GM18907 (cell line): Measurements from ENCODE around the gene KIF7.

ENCODE experiments used
- ATAC-seq: cut with Tn5 transposase; IDR thresholded peaks from one replicate; pipeline ENCODE4 v1.9.1; 2021; ENCODE audit warnings: mild to moderate bottlenecking, moderate library complexity; ENCODE audit not compliant: unreplicated experiment

KIF7 gene

DNA sequence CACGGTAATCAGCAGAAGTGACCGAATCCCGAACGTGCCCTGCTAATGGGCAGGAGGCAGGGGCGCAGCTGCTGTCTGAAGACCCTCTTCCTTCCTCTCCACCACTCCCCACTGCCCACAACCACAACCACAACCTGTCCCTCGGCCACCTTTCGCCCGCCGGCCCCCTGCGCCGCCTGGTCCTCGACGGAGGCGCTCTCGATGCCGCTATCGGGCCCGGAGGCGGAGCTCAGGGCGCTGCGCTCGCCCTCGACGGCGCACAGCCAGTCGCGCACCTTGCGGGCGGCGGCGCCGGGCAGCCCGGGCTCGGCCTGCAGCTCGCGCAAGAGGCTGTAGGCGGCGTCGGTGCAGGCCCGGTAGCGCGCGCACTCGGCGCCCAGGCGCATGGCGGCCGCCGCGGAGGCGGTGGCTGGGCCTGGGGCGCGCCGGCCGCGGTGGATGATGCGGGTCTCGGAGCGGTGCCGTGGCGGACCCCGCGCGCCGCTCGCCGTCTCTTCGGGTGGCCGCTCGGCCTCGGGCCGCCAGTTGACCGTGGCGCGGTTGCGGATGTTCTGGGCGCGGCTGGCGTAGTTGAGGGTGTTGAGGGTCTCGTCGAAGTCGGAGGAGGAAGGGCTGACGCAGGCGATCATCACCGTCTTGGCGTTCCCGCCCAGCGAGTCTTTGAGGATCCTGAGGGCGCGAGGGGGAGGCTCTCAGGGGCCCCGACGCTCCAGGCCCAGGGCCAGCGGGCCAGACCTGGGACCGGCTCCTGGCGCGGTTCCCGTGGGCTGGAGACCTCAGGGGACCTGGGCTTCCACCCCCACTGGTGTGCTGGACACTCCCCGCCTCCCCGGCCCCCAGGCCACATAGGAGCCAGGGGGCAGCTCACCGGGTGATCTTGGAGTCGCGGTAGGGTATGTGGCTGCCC is 6.9 kb downstream of the KIF7 start:
- no peak for ATAC-seq

DNA sequence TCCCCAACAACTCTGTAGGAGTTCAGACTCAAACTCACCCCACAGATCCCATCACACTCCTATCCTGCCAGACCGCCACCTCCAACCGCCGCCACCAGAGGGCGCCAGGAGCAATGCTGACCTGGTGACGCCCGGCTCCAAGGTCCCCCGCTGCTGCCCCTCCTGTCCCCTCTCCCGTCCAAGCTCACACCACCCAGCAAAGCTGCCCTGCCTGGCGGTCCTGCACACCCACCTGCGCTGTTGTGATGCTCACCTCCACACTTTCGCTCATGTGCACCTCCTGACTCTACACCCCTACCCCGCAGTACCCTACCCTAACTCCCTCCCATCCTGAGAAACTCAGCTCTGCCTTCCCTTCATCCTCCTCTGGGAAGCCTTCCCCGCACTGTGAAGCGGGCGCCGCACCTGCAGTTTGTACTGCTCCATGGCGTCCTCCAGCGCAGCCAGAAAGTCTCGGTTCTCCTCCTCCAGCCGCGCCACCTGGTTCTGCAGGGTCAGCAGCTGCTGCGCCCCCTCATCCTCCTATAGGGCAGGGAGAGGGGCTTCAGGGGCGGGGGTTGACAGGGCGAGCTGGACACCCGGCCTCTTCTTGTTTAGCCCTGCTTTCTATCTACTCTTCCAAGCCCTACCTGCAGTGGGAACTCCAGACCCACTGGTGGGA is 7.9 kb downstream of the KIF7 start:
- ATAC-seq: no peak

DNA sequence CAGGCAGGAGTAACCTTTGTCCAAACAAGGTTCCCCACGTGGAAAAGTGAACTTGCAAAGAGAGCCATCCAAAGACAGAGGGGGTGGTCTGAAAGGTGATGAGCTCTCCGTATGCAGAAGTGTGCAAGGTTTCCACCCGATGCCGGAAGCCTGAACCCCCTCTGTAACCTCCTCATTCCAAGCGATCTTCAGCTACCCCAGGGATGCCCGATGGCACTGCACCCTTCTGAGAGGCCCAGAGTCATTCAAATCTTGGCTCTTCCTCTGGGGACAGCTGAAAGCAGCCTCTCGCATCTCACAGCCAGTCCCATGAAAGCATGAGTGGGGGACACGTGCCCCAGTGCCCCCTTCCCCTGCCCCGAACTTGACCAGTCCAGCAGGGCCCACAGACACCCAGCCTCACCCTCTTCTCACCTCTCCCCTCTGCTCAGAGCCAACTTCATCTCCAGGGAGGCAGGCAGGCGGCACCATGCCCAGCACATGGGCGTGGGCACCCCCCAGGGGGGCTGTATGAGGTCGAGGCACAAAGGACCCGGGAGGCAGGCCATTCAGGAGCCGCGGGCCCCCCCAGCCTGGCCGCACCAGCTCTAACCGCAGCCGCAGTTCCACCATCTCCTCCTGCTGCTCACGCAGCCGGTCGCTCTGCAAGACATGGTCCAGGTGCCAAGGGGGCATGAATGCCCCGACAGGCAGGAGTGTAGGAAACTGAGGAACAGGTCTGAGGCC is 8.7 kb downstream of the KIF7 start:
- no peak for ATAC-seq

DNA sequence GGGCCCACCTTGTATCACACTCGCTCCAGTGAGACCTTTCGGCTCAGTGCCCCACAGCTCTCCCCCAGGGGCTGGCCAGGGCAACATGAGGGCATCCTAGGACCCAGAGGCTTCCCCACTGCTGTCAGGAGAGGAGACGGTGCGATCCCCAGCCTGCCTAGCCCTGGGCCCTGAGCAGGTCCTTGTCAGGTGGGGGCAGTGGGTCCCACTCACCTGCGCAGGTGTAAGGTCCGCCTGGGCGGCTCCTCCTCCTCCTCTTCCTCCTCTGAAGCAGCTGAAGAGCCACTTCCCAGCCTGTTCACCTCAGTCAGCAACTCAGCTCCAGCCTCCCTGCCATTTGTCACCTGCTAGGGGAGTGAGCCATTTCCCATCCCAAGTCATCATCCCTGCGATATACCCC is 9.6 kb downstream of the KIF7 start:
- ATAC-seq: no peak

DNA sequence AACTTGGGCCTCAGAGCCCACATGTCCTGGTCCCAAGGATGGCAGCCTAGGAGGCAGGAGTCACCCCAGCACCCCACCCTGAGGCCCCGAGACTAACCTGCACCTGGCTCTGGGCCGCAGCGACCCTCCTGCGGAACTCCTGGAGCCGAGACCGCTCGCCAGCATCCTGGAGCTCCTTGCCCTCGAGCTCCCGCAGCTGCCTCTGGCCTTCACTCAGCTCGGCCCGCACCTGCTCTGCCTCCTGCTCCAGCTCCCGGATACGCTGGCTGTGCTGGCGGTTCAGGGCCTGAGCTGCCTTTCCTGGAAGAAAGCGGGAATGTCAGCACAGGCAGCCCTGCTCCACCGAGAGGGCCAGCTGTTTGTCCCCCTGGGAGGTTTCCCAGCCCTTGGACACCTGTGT is 13.2 kb downstream of the KIF7 start:
- ATAC-seq: no peak

DNA sequence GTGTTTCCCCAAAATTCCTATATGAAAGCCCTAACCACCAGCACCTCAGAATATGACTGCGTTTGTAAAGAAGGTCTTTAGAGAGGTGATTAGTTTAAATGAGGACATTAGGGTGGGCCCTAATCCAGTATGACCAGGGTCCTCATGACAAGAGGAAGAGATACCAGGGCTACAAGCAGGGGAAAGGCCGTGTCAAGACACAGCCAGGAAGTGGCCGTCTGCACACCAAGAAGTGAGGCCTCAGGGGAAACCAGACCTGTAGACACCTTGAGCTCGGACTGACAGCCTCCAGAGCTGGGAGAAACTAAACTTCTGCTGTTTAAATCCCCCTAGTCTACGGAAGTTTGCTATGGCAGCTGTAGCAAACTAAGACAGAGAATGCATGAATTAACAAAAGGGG is 14.2 kb downstream of the KIF7 start:
- no peak for ATAC-seq

DNA sequence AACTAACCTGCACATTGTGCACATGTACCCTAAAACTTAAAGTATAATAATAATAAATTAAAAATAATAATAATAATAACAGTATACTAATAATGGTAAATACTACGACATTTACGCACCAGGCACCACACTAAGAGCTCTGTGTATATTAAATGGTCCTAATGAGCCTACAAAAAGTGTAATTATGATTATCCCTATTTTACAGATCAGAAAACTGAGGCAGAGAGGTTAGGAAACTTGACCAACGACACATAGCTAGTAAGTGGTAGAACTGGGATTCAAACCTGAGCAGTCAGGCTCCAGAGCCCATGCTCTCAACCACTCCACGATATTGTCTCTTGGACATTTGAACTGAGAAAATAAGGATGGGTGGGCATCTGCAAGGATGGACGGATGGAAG is 15.0 kb downstream of the KIF7 start:
- ATAC-seq: no peak

DNA sequence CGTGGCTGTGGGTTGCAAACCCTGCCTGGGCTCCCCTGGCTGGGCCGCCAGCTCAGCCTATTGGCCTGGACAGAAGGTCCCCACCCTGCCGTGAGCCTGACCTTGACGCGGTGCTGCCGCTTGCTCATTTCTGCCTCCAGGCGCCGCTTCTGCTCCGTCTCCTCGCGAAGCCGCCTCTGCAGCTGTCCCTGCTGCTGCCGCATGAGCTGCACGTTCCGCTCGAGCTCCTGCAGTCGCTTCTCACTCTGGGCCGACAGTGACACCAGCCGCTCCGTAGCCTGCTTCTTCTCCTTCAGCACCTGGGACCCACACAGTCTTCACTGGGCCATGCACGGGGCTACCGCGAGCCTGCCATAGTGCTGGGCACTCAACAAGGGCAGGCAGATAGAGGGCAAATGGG is 21.7 kb downstream of the KIF7 start:
- no peak for ATAC-seq

DNA sequence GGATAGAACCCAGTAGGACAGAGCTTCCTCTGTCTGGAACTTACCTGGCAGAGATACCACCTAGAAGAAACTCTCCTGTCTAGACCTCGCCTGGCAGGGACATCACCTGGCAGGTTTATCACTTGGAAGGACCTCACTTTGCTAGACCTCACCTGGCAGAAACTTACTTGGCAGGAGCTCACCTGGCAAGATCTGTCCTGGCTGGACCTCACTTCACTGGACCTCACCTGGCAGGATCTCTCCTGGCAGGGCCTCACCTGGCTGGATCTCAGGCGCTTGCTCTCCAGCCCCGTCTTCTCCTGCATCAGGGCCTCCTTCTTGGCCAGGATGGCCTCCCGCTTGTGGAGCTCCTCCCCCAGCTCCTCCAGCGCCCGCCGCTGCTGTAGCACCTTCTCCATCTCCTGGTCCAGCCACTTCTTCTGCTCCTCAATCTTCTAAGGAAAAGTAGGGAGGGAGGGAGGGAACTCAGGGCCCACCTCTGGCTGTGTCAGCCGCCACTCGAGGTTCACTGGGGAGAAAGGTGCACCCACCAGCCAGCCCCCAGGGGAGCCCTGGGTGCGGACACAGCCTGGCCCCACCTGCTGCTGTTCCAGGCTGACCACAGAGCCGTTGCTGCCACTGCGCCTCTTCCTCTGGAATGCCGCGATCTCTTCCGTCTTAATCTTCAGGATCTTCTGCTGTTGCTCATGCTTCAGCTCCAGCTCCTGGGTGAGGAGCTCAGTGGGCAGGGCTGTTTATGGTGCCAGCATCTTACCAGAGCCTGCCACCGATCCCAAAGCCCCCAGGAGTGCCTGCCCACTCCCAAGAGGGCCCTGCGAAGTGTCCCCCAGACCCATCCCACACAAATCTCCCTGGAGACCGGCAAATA is 22.5 kb downstream of the KIF7 start:
- no peak for ATAC-seq

DNA sequence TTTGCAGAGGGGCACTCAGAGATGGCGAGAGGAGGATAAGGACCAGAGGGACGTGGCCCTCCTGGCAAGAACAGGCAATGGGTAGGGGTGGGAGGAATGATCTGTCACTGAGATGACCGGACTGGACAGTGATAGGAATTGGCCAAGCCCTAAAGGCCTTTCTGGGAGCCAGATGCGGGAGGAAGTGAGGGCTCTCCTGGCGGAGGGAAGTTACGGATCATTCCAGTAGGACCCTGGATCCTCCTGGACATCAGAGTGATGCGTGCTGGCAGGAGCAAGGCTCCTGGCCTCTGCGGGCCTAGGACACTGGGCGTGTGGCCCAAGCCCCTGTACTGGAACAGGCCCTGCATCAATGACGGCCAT is 23.4 kb downstream of the KIF7 start:
- ATAC-seq: no peak

DNA sequence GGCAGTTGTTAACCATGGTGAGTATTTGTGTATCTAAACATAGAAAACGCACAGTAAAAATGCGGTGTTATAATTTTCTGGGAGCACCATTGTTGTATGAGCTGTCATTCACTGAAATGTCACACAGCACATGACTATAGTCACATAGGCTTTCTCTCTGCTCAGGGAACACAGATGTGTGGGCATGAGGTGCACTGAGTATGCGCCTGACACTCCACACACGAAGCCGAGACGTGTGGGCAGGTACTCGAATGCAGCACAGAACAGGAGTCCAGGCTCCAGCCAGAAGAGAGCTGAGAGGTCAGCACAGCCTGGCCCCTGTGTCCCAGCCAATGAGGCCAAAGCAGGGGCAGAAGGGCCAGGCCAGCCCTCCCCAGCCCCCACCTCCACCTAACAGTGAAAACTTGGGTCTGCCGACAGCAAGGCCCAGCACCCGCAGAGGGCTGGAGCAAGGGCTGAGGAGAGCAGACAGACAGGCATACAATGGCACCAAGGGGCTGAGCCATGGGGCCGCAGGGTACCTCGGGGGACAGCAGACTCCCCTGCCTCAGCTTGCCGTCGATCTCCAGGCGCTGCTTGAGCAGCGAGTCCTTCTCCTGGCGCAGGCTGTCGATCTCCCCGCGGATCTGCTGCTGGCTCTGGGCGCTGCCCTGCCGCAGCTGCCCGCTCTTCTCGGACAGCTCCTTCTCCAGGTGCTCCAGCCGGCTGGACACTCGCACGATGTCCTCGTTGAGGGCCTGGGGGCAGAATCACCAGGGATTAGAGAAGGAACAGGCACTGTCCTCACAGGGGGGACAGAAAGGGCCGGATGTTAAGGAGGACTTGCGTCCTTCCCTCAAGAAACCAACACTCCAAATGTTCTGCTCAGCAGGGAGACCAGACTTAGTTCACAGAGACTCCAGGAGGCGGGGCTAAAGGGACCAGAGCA is 24.0 kb downstream of the KIF7 start:
- ATAC-seq: no peak

DNA sequence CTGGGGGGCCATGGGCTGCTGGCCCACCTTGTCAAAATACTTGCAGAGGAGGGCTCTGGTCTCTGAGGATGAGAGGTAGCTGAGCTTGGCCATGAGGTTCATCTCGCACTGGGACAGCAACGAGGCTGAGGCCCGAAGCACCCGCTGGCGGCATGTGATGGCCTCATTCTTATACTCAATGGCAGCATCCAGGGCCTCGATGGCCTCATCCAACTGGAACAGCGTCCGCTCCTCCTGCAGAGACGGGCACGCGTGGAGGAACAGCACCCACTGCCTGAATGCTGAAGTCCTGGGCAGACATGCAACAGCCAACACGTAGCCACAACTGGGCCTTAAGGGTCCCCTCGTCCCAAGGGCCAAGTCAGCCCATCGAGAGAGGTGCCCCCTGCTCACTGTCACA is 25.0 kb downstream of the KIF7 start:
- no peak for ATAC-seq

DNA sequence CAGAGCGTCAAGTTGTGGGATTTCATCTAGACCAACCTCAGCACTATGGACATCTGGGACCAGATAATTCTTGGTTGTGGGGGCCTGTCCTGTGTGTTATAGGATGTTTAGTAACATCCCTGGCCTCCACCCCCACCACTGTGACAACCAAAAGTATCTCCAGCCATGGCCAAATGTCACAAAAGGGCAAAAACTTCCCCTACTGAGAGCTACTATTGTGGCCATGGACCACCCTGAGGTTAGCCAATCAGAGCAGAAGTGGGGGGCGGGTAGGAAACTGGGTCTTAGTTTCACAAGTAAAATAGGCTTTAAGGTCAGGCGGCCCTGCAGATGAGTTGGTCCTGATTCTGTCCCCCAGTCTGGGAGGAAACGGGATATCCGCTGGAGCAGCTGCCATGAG is 25.4 kb downstream of the KIF7 start:
- ATAC-seq: no peak

DNA sequence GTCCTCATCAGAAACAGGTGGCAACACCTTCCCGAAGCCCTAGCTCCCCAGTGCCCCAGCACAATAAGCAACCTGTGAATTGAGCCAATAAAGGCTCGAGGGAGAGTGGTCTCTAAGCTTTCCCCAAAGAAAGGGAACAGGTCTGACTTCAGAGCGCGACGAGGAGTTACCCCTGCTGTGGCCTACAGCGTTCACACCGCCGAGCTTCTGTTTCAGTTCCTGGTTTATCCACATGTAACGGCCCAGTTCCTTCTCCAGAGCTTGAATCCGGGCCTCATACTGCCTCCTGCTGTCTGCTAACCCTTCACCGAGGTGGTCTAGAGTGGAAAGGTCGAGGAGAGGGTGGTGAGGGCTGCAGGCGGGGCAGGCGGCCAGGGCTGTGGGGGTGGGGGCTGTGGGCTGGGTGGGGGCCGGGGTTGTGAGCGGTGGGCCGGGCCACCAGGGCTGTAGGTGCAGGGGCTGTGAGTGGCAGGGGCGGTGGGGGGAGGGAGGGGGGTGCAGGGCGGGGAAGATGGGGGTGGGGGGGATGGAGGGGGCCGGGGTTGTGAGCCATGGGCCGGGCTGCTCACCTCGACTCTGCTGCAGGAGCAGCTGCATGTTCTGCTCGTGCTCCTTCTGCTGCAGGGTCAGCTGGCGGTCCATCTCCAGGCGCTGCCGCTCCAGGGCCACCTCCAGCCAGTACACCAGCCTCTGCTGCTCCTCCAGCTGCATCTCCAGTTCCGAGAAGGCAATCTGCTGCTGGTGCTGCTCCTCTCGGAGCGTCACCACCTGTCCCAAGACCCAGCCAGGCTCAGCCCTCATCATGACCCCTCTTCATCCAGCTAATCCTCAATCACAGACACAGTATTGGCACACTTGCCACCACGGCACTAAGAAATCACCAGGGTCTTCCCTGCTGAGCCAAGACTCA is 26.2 kb downstream of the KIF7 start:
- ATAC-seq: no peak

DNA sequence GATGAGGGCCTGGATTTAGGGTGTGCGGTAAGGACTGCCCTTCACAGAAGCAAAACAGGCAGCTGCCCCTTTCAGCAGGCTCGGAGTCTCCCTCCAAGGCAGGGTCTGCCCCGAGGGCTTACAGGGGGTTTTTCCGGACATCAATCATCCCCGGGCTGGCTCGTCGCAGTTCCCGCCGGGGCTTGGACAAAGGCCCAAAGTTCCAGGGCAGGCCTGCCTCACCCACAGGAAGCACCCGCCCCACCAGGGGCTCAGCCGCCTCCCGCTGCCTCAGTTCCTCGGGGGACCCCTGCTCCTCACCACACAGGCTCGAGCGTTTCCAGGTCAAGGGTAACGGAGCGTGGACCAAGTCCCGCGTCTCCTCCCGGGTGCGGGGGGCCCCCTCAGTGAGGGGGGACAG is 27.0 kb downstream of the KIF7 start:
- no peak for ATAC-seq

DNA sequence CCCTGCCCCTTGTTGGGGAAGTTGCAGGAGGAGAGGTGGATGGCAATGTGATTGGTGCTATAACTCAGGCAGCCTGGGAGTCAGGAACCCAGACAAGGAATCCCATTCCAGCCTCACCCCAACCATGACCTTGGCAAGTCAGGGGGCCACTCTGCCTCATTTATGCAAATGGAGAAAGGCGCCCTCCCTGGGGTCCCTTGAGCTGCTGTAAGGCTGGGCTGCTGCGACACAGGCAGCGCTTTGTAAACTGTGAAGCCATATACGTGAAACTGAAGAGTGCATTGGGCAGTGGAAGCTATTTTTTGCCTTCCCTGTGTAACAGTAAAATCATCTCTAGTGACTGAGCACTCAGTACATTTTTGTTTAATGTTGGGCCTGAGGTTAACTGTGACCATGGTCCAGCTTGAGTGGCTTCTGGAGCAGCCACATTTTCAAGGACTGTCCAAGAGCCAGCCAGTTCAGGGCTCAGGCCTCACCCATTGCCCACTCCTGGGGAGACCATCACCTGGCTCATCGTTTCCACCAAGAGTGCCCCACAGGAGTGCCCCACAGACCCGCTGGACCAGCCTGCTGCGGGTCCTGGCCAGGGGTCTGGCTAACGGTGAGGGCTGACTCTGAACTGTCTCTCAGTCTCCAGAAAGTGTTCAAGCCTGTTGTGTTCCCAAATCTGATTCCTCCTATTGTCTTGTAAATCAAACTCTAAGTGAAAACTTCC is 27.9 kb downstream of the KIF7 start:
- ATAC-seq: no peak

DNA sequence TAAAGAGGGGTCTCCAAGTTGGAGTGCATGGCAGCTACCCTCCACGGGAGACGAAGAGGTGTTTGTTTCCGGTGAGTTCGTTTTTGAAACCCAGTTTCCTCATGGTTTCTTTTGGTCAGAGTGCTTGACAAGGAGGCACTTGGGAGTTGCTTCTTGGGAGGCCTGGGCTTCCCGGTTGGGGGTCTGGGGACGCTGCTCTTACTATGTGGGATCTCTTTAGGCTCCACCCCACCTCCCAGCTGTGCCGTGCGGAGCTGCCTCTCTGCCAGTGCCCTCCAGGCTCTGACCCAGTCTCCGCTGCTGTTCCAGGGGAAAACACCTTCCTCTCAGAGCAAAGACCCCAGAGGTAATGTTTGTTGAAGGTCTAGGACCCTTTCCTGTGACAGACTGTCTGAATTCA is 29.6 kb downstream of the KIF7 start:
- no peak for ATAC-seq

DNA sequence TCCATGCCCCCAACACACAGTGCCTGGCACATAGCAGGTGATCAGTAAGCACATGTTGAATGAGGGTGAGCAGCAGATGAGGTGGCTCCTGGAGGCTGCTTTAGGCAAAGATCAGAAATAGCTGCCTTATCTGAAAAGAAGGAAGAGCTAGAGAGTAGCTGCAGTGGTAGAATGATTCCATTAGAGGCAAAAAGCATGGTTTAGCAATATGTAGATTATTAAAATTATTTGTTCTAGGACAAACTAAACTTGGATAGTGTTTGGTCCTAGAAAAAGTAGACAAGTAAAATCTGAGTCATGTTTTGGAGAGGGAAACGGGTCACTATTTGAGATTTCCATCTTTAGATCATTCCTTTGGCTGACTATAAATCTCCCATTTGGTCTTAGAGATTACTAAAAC is 32.1 kb downstream of the KIF7 start:
- ATAC-seq: no peak
